MM.1S (cell line): ENCODE data around the gene PPP1R9A.

Source experiments
- DNase-seq: peaks from one replicate; pipeline ENCODE4 v3.0.0-alpha.2; 2015
- H2AFZ ChIP-seq: fragments of 300-600 bp; sonication (generic); 2 replicates; pipeline ENCODE4 v1.6.0; 2016; ENCODE audit warnings: antibody characterized with exemption, low read length
- H3F3A ChIP-seq: fragments of 300-600 bp; sonication (generic); 2 replicates; pipeline ENCODE4 v1.6.1; 2016; ENCODE audit warnings: mild to moderate bottlenecking, antibody characterized with exemption, low read length, moderate library complexity, mixed read lengths; ENCODE audit not compliant: insufficient read depth
- H3K27ac ChIP-seq: fragments of 300-600 bp; sonication (generic); 2 replicates; pipeline ENCODE4 v1.5.1; 2016; ENCODE audit warnings: mild to moderate bottlenecking, low read length
- H3K27me3 ChIP-seq: fragments of 300-600 bp; sonication (generic); replicated peaks from 2 replicates; pipeline ENCODE4 v1.6.0; 2016; ENCODE audit warnings: low read length; ENCODE audit not compliant: insufficient read depth
- H3K36me3 ChIP-seq: fragments of 300-600 bp; sonication (generic); replicated peaks from 2 replicates; pipeline ENCODE4 v1.6.1; 2016; ENCODE audit warnings: mild to moderate bottlenecking, low read length, mixed read lengths; ENCODE audit not compliant: insufficient read depth
- H3K4me1 ChIP-seq: fragments of 300-600 bp; sonication (generic); 2 replicates; pipeline ENCODE4 v1.6.1; 2016; ENCODE audit warnings: low read length, mixed read lengths
- H3K4me2 ChIP-seq: fragments of 300-600 bp; sonication (generic); 2 replicates; pipeline ENCODE4 v1.6.0; 2016; ENCODE audit warnings: low read depth, low read length
- H3K4me3 ChIP-seq: fragments of 300-600 bp; sonication (generic); 2 replicates; pipeline ENCODE4 v1.5.1; 2016; ENCODE audit warnings: low read length, mixed read lengths
- H3K79me2 ChIP-seq: fragments of 300-600 bp; sonication (generic); 2 replicates; pipeline ENCODE4 v1.6.1; 2016; ENCODE audit warnings: mixed run types, low read length, mixed read lengths
- H3K9ac ChIP-seq: fragments of 300-600 bp; sonication (generic); 2 replicates; pipeline ENCODE4 v1.6.1; 2016; ENCODE audit warnings: low read length, mixed read lengths
- H3K9me2 ChIP-seq: fragments of 300-600 bp; sonication (generic); replicated peaks from 2 replicates; pipeline ENCODE4 v1.6.1; 2016; ENCODE audit warnings: mild to moderate bottlenecking, low read length, mixed read lengths; ENCODE audit not compliant: insufficient read depth
- H3K9me3 ChIP-seq: fragments of 300-600 bp; sonication (generic); replicated peaks from 2 replicates; pipeline ENCODE4 v1.6.1; 2016; ENCODE audit warnings: mild to moderate bottlenecking, low read length, mixed read lengths; ENCODE audit not compliant: insufficient read depth
- H4K20me1 ChIP-seq: fragments of 300-600 bp; sonication (generic); 2 replicates; pipeline ENCODE4 v1.6.1; 2016; ENCODE audit warnings: mild to moderate bottlenecking, low read length, moderate library complexity, mixed read lengths; ENCODE audit not compliant: insufficient read depth
- CTCF ChIP-seq: fragments of 300-600 bp; sonication (generic); IDR thresholded peaks from 2 replicates; pipeline ENCODE4 v1.5.1; 2016; ENCODE audit warnings: antibody characterized with exemption, low read length, mixed read lengths
- EZH2 ChIP-seq: fragments of 300-600 bp; sonication (generic); optimal IDR thresholded peaks from 2 replicates; pipeline ENCODE3; 2017; ENCODE audit warnings: low read depth, mild to moderate bottlenecking, antibody characterized with exemption, low read length, mixed read lengths
- EZH2phosphoT487 ChIP-seq: fragments of 300-600 bp; sonication (generic); IDR thresholded peaks from 2 replicates; pipeline ENCODE4 v1.6.1; 2018; ENCODE audit warnings: antibody characterized with exemption, low read length

The PPP1R9A gene

GRCh38 chr7:95322854-95323253, 415.5 kb downstream of the PPP1R9A start:
- Histone ChIP-seq H3K4me1 (peaks cover 13% of the 10 kb centered on the region), H3K79me2 (no peaks in the 10 kb centered on the region), H3K27me3 (peaks cover 8% of the 10 kb centered on the region; the same call in 1 of the 2 replicates), H3K36me3 (no peaks in the 10 kb centered on the region), H3K4me3 (no peak overlapping the region), H3F3A (no peaks in the 10 kb centered on the region), H4K20me1 (no peaks in the 10 kb centered on the region), H3K9ac (no peak overlapping the region), H3K27ac (no peak overlapping the region), H3K4me2 (no peak overlapping the region), H2AFZ (no peak overlapping the region), H3K9me3 (no peaks in the 10 kb centered on the region), H3K9me2 (no peaks in the 10 kb centered on the region)
- TF ChIP-seq EZH2 (no peak), EZH2phosphoT487 (no peak), CTCF (no peak)
- no peak for DNase-seq

GRCh38 chr7:95323410-95324129, 416.2 kb downstream of the PPP1R9A start:
- H2AFZ ChIP-seq, result no peak overlapping the region
- no peak overlapping the region for H3K4me3 ChIP-seq
- H3K27ac ChIP-seq, result no peak overlapping the region
- H3K36me3 ChIP-seq, result no peaks in the 10 kb centered on the region
- no peaks in the 10 kb centered on the region for H3K9me3 ChIP-seq
- H3K9ac ChIP-seq, result no peak overlapping the region
- peaks cover 8% of the 10 kb centered on the region; the same call in 1 of the 2 replicates for H3K27me3 ChIP-seq
- H3K79me2 ChIP-seq, result no peaks in the 10 kb centered on the region
- peaks cover 13% of the 10 kb centered on the region for H3K4me1 ChIP-seq
- TF ChIP-seq EZH2phosphoT487, result no peak
- no peak for TF ChIP-seq CTCF
- TF ChIP-seq EZH2, result no peak
- no peak overlapping the region for H3K4me2 ChIP-seq
- no peaks in the 10 kb centered on the region for H3F3A ChIP-seq
- no peak for DNase-seq
- H4K20me1 ChIP-seq, result no peaks in the 10 kb centered on the region
- H3K9me2 ChIP-seq, result no peaks in the 10 kb centered on the region

GRCh38 chr7:95324431-95324830, 417.0 kb downstream of the PPP1R9A start, which contains the start of gene PON1:
Gene PON1, minus strand, starts transcription at chr7:95324532. Its CDS starts 57 bp downstream, at chr7:95324475.
- TF ChIP-seq CTCF (no peak), EZH2 (no peak)

More at GRCh38 chr7:95324431-95324830, 417.0 kb downstream of the PPP1R9A start, which contains the start of gene PON1:
- Histone ChIP-seq H3K4me1 (peaks cover 13% of the 10 kb centered on the region), H3K9me2 (no peaks in the 10 kb centered on the region), H3K79me2 (no peaks in the 10 kb centered on the region), H3K4me3 (peak within 1 kb of the TSS; percentile 32), H4K20me1 (no peaks in the 10 kb centered on the region), H3K9me3 (no peaks in the 10 kb centered on the region), H3K9ac (no peak within 1 kb of the TSS), H3K27ac (no peak within 1 kb of the TSS), H3K36me3 (no peaks in the 10 kb centered on the region), H3F3A (no peaks in the 10 kb centered on the region), H2AFZ (no peak within 1 kb of the TSS), H3K27me3 (peaks cover 13% of the 10 kb centered on the region; the same call in 1 of the 2 replicates), H3K4me2 (peak within 1 kb of the TSS; percentile 61)
- DNase-seq, result peak; percentile 79
